ENCODE data around the gene DMRTC2.

Gene DMRTC2

GRCh38 chr19:41845001-41845050 is at the start of gene DMRTC2:
Gene DMRTC2, plus strand, starts transcription at chr19:41845042. Its CDS starts 2,387 bp downstream, at chr19:41847429.
- ChIA-PET POLR2A (no interaction called here), CTCF (interaction anchor here (1.5 kb wide), 1 partner anchor 9 kb away, joined by 5 read pairs; no protein-coding TSS in a partner anchor)
- DNase-seq (ENCODE audit: low read depth, low spot score): no peak
- no peak within 1 kb of the TSS for H3K4me3 ChIP-seq (ENCODE audit: low read depth, low read length)
- no peak for TF ChIP-seq CTCF (IDR thresholded peaks at IDR 0.05; ENCODE audit: insufficient read depth, low read length, missing control alignments)

DNA sequence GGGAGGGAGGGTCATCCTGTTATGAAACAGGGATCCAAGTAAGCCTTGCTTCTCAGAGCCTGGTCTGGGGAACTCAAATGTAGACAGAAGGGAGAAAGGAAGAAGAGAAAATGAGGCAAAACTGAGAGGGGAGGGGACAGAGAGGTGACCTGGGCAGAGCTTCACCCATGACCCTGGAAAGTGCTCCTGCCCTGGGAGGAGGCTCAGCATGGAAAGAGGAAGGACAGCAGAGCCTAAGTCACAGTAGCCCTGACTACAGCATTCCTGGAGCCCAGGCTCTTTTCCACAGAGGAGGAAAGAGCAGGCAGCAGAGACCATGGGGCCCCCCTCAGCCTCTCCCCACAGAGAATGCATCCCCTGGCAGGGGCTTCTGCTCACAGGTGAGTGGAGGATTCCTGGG is 48.5 kb upstream of the DMRTC2 start, which contains the start of gene CEACAM3:
Gene CEACAM3 (plus strand): TSS at position 226 of the 400 bp plus-strand sequence. CDS start 91 bp downstream, at position 317.
- no peak within 1 kb of the TSS for H3K4me3 ChIP-seq (ENCODE audit: low read depth, low read length)
- POLR2A ChIA-PET: no interaction called here
- DNase-seq (ENCODE audit: low read depth, low spot score): no peak
- no peak for TF ChIP-seq CTCF (IDR thresholded peaks at IDR 0.05; ENCODE audit: insufficient read depth, low read length, missing control alignments)
- CTCF ChIA-PET: interaction anchor here (0.6 to 4.4 kb wide), 9 partner anchors 12 to 1135 kb away, joined by 3 to 51 read pairs (median 7); no protein-coding TSS in a partner anchor

- H3K4me3 ChIP-seq (ENCODE audit: low read depth, low read length): no peak overlapping the region
- CTCF ChIA-PET: no interaction called here
- POLR2A ChIA-PET: no interaction called here
- no peak for DNase-seq (ENCODE audit: low read depth, low spot score)
- no peak for TF ChIP-seq CTCF (IDR thresholded peaks at IDR 0.05; ENCODE audit: insufficient read depth, low read length, missing control alignments)
Measured at GRCh38 chr19:41796901-41797300, 47.9 kb upstream of the DMRTC2 start.

DNA sequence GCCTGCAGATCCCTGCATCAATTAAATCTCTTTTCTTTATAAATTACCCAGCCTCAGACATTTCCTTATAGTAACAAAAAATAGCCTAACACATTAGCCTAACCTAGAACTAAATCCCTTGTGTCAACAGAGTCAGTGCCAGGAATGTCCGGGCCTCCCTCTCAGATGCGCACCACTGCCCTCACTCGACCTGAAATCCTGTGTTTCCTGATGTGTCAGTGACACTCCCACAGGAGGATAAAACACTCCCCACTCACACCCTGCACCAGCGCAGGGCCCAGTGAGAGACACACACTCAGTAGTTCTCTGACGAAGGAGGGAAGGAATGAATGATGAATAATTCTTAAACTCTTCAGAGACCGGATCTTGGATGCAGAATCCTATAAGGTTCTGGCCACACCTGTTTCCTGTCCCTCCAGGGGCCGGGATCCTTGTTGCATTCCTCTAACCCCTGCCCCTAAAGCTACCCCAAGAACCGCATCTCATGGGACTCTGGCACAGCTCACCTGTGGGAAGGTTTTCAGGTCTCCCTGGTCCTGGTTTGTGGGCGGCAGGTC is 45.3 kb upstream of the DMRTC2 start:
- no peak for DNase-seq (ENCODE audit: low read depth, low spot score)
- TF ChIP-seq CTCF (IDR thresholded peaks at IDR 0.05; ENCODE audit: insufficient read depth, low read length, missing control alignments): no peak
- no peak overlapping the region for H3K4me3 ChIP-seq (ENCODE audit: low read depth, low read length)
- POLR2A ChIA-PET: no interaction called here
- CTCF ChIA-PET: no interaction called here

DNA sequence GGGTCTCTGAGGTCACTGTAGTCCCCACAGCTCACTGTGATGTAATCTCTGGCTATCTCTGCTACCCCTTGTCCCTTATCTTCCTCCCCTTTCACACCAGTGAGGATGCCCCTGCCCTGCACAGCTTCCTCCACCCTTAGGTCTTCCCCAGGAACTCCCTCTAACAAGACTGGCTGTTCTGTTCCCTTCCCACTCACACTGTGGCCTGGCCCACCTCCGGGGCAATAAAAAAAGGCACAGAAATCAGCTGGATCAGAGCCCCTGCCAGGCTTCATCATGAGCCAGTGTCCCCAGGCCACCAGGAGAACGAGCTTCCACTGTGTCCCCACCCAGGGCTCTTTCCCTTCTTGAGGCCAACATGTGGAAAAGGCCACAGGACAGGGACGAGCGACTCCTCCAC is 43.8 kb upstream of the DMRTC2 start:
- ChIA-PET CTCF (interaction anchor here (2.9 kb wide), 1 partner anchor 9 kb away, joined by 11 read pairs; no protein-coding TSS in a partner anchor), POLR2A (no interaction called here)
- no peak overlapping the region for H3K4me3 ChIP-seq (ENCODE audit: low read depth, low read length)
- no peak for TF ChIP-seq CTCF (IDR thresholded peaks at IDR 0.05; ENCODE audit: insufficient read depth, low read length, missing control alignments)
- no peak for DNase-seq (ENCODE audit: low read depth, low spot score)

DNA sequence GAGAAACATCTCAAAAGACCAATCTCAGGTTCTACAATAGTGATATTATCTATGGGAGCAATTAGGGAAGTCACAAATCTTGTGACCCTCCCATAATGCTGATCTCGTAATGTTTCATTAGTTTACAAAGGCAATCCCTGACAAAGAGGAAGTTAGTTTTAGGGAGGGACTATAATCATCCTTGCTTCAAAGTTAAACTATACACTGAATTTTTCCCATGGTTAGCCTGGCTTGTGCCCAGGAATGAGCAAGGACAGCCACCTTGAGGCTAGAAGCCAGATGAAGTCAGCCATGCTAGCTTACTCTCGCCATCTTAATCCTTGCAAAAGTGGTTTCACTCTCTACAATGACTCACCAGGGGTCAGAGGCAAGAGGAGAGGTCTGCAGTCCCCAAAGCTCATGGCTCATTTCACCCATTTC is 43.0 kb upstream of the DMRTC2 start:
- CTCF ChIA-PET: interaction anchor here (2.9 kb wide), 1 partner anchor 9 kb away, joined by 11 read pairs; no protein-coding TSS in a partner anchor
- no peak for TF ChIP-seq CTCF (IDR thresholded peaks at IDR 0.05; ENCODE audit: insufficient read depth, low read length, missing control alignments)
- H3K4me3 ChIP-seq (ENCODE audit: low read depth, low read length): no peak overlapping the region
- DNase-seq (ENCODE audit: low read depth, low spot score): no peak
- POLR2A ChIA-PET: no interaction called here

Data from AG04449 (cell line).